CD14-positive monocyte (primary cell): ENCODE data around the gene KLF15. TPM values are rescaled to one million over a fixed set of nuclear protein-coding genes. Genes with fewer than 3 reads are reported as not detected.

Experiments
- DNase-seq, 3 donors: peaks; one replicate each; pipeline ENCODE4 v3.0.0-alpha.2; 2011 to 2022
- H2AFZ ChIP-seq: 2 replicates; pipeline ENCODE4 v1.6.0; 2012; ENCODE audit warnings: mild to moderate bottlenecking, low read depth, low read length, inconsistent platforms; ENCODE audit not compliant: insufficient read depth, poor library complexity, severe bottlenecking
- H3K27ac ChIP-seq, 2 donors: 1 replicate in 1 of 2; 2 replicates in 1 of 2; pipeline ENCODE4 v1.5.1; 2012 to 2013; ENCODE audit warnings: low read length in 2 of 2, control low read depth in 1 of 2, inconsistent platforms in 1 of 2, low read depth in 1 of 2, mild to moderate bottlenecking in 1 of 2
- H3K27me3 ChIP-seq, 2 donors: one replicate each; pipeline versions ENCODE4 v1.6.0 to v1.6.1; 2011 to 2013; ENCODE audit warnings: low read length in 2 of 2; ENCODE audit not compliant: control insufficient read depth in 2 of 2, insufficient read depth in 2 of 2
- H3K36me3 ChIP-seq, 2 donors: replicated peaks in 1 of 2; 1 replicate in 1 of 2; 2 replicates in 1 of 2; pipeline versions ENCODE4 v1.5.1 to v1.6.1; 2012 to 2013; ENCODE audit warnings: low read length in 2 of 2, control low read depth in 1 of 2, inconsistent platforms in 1 of 2, mild to moderate bottlenecking in 1 of 2; ENCODE audit not compliant: insufficient read depth in 2 of 2, control insufficient read depth in 1 of 2
- H3K4me1 ChIP-seq, 2 donors: 1 replicate in 1 of 2; 2 replicates in 1 of 2; pipeline versions ENCODE4 v1.5.1 to v1.6.1; 2012 to 2013; ENCODE audit warnings: low read length in 2 of 2, control low read depth in 1 of 2, inconsistent platforms in 1 of 2, mild to moderate bottlenecking in 1 of 2, moderate library complexity in 1 of 2; ENCODE audit not compliant: insufficient read depth in 2 of 2, control insufficient read depth in 1 of 2
- H3K4me2 ChIP-seq: replicated peaks from 2 replicates; pipeline ENCODE3; 2012; ENCODE audit warnings: low read length, moderate library complexity, mild to moderate bottlenecking; ENCODE audit not compliant: poor library complexity, severe bottlenecking; ENCODE audit errors: extremely low read depth
- H3K4me3 ChIP-seq, 3 experiments: fragments of 200-600 bp in 1 of 3; sonication (generic) in 1 of 3; replicated peaks in 1 of 3; 1 replicate in 2 of 3; 2 replicates in 1 of 3; pipeline ENCODE4 v1.5.1; 2011 to 2013; ENCODE audit warnings: low read length in 3 of 3, mild to moderate bottlenecking in 3 of 3, control low read depth in 2 of 3, low read depth in 2 of 3, inconsistent platforms in 1 of 3, moderate library complexity in 1 of 3
- H3K79me2 ChIP-seq: 2 replicates; pipeline ENCODE4 v1.6.0; 2012; ENCODE audit warnings: mild to moderate bottlenecking, control low read depth, inconsistent platforms, low read length, moderate library complexity; ENCODE audit not compliant: insufficient read depth
- H3K9ac ChIP-seq: 2 replicates; pipeline ENCODE4 v1.6.0; 2017; ENCODE audit warnings: low read length, mild to moderate bottlenecking; ENCODE audit not compliant: insufficient read depth, poor library complexity, severe bottlenecking
- H3K9me3 ChIP-seq, 2 donors: replicated peaks in 1 of 2; 1 replicate in 1 of 2; 2 replicates in 1 of 2; pipeline versions ENCODE4 v1.5.1 to v1.6.1; 2012 to 2013; ENCODE audit warnings: low read length in 2 of 2, control low read depth in 1 of 2; ENCODE audit not compliant: control insufficient read depth in 1 of 2, insufficient read depth in 1 of 2
- H4K20me1 ChIP-seq: 2 replicates; pipeline ENCODE4 v1.6.0; 2012; ENCODE audit warnings: mild to moderate bottlenecking, low read length, control low read depth, moderate library complexity; ENCODE audit not compliant: insufficient read depth
- H3K27ac Mint-ChIP-seq, 7 donors: one replicate each; pipeline ENCODE4 v1.8.0; 2020; ENCODE audit warnings: mild to moderate bottlenecking in 7 of 7, mixed read lengths in 7 of 7, moderate library complexity in 6 of 7, inconsistent platforms in 2 of 7
- H3K27me3 Mint-ChIP-seq, 3 donors: one replicate each; pipeline ENCODE4 v1.8.0; 2021 to 2022; ENCODE audit warnings: low read depth in 3 of 3, mild to moderate bottlenecking in 3 of 3, mixed read lengths in 3 of 3, moderate library complexity in 3 of 3, inconsistent platforms in 1 of 3
- H3K36me3 Mint-ChIP-seq, 2 donors: one replicate each; pipeline ENCODE4 v1.8.0; 2020; ENCODE audit warnings: mixed read lengths in 2 of 2, inconsistent platforms in 1 of 2, mild to moderate bottlenecking in 1 of 2
- H3K4me1 Mint-ChIP-seq: one replicate; pipeline ENCODE4 v1.8.0; 2020; ENCODE audit warnings: mild to moderate bottlenecking, mixed read lengths
- H3K4me3 Mint-ChIP-seq, 2 donors: one replicate each; pipeline ENCODE4 v1.8.0; 2020; ENCODE audit warnings: mild to moderate bottlenecking in 2 of 2, mixed read lengths in 2 of 2, moderate library complexity in 1 of 2
- H3K9me3 Mint-ChIP-seq, 7 donors: one replicate each; pipeline ENCODE4 v1.8.0; 2020 to 2022; ENCODE audit warnings: mixed read lengths in 7 of 7, mild to moderate bottlenecking in 6 of 7, moderate library complexity in 6 of 7, inconsistent platforms in 2 of 7
- CTCF ChIP-seq: fragments of 200-600 bp; IDR thresholded peaks from one replicate; pipeline ENCODE4 v1.8.0; 2022; ENCODE audit warnings: antibody characterized with exemption, mild to moderate bottlenecking
- WGBS: methylation state at CpG from one replicate; pipeline ENCODE4 v1.1.5; 2013; ENCODE audit warnings: missing lambda C conversion rate; ENCODE audit not compliant: insufficient coverage; 5-methylcytosine and 5-hydroxymethylcytosine counted together
- intact Hi-C, 2 donors: fragments of 100-400 bp; cut with micrococcal nuclease; formaldehyde crosslinking; loops; one replicate each; pipeline versions ENCODE4 v1.15.0 to v1.15.1; 2023
- polyA plus RNA-seq, 3 donors: library from polyadenylated mRNA; depleted of rRNA in 1 of 3; unstranded in 2 of 3; stranded (reverse) in 1 of 3; fragments of 300-500 nt in 2 of 3; fragments of >200 nt in 1 of 3; fragmentation: Illumina TruSeq in 2 of 3; gene quantifications; 1 replicate in 2 of 3; 2 replicates in 1 of 3; pipeline ENCODE4 v1.2.3, GENCODE V29; 2012 to 2021

Gene KLF15
- polyA plus RNA-seq, 3 donors = not detected

DNA sequence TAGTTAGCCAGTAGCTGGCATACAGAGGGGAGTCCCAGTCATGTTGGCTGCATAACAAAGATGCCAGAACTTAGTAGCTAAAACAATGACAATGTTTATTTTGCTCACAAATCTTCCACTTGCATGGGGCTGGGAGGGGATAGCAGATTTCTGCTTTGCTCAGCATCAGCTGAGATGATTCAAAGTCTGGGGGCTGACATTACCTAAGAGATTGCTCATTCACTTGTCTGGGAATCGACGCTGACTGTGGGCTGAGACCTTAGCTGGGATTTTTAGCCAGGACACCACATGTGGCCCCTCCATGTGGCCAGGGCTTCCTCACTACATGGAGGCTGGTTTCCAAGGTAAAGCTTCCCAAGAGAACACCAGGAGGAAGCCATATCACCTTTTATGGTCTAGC, 24.8 kb upstream of the KLF15 start:
- Mint-ChIP-seq H3K36me3 (no peaks in the 10 kb centered on the region), H3K4me3 (no peak overlapping the region), H3K27me3 (peaks cover 9 to 19% (median 19%) of the 10 kb centered on the region in 3 donors), H3K27ac (peak overlapping the region in 1 of 7 donors; percentile 8), H3K9me3 (peaks cover 0 to 12% (median 4%) of the 10 kb centered on the region in 7 donors), H3K4me1 (peaks cover 2% of the 10 kb centered on the region)
- peaks cover 0 to 3% of the 10 kb centered on the region in 2 donors for H3K9me3 ChIP-seq
- intact Hi-C loops = loop anchor here in 1 of 2 donors (10.0 kb wide), 1 partner anchor 137 kb away; no protein-coding TSS in a partner anchor
- WGBS = 73% methylated on average over 2 of the region's 2 CpGs
- no peak overlapping the region for H2AFZ ChIP-seq
- no peak overlapping the region for H3K9ac ChIP-seq
- no peaks in the 10 kb centered on the region for H3K4me1 ChIP-seq
- no peak for DNase-seq
- H3K4me2 ChIP-seq = no peak overlapping the region
- H3K4me3 ChIP-seq = no peak overlapping the region
- no peaks in the 10 kb centered on the region for H3K79me2 ChIP-seq
- H3K36me3 ChIP-seq = no peaks in the 10 kb centered on the region
- no peaks in the 10 kb centered on the region for H4K20me1 ChIP-seq
- H3K27me3 ChIP-seq = no peaks in the 10 kb centered on the region
- no peak overlapping the region for H3K27ac ChIP-seq
- TF ChIP-seq CTCF = no peak

GRCh38 chr3:126380011-126380768, 23.0 kb upstream of the KLF15 start:
- DNase-seq = no peak
- WGBS = 94% methylated on average over 17 of the region's 17 CpGs
- Mint-ChIP-seq H3K4me3 (no peak overlapping the region), H3K27me3 (peaks cover 9 to 16% (median 15%) of the 10 kb centered on the region in 3 donors), H3K27ac (no peak overlapping the region), H3K9me3 (peaks cover 0 to 12% (median 4%) of the 10 kb centered on the region in 7 donors), H3K4me1 (peaks cover 2% of the 10 kb centered on the region), H3K36me3 (no peaks in the 10 kb centered on the region)
- Histone ChIP-seq H3K4me1 (no peaks in the 10 kb centered on the region), H3K4me2 (no peak overlapping the region), H3K27me3 (no peaks in the 10 kb centered on the region), H2AFZ (no peak overlapping the region), H3K27ac (no peak overlapping the region), H4K20me1 (no peaks in the 10 kb centered on the region), H3K36me3 (no peaks in the 10 kb centered on the region), H3K9me3 (peaks cover 0 to 3% of the 10 kb centered on the region in 2 donors), H3K79me2 (no peaks in the 10 kb centered on the region), H3K9ac (no peak overlapping the region), H3K4me3 (no peak overlapping the region)
- TF ChIP-seq CTCF = no peak
- intact Hi-C loops = loop anchor here in 1 of 2 donors (10.0 kb wide), 1 partner anchor 135 kb away; no protein-coding TSS in a partner anchor
